HL-60 (cell line): ENCODE measurements around the gene HCRTR1.

Experiments used
- CTCF ChIP-seq: IDR thresholded peaks from one replicate; pipeline ENCODE4 v1.5.1; 2011; ENCODE audit warnings: low read length, control low read depth, inconsistent platforms; ENCODE audit not compliant: insufficient read depth
- POLR2AphosphoS5 ChIP-seq: IDR thresholded peaks from 2 replicates; pipeline ENCODE4 v1.6.1; 2012; ENCODE audit warnings: low read depth
- TF ChIP-seq, protein P1 (sequence below): IDR thresholded peaks from 2 replicates; pipeline ENCODE4 v1.6.1; 2012; ENCODE audit warnings: low read depth; ENCODE audit not compliant: insufficient replicate concordance

GRCh38 chr1:31580891-31581603 lies 36.4 kb upstream of the HCRTR1 start:
- no peak for TF ChIP-seq POLR2AphosphoS5
- no peak for TF ChIP-seq CTCF
- TF ChIP-seq, protein P1, sequence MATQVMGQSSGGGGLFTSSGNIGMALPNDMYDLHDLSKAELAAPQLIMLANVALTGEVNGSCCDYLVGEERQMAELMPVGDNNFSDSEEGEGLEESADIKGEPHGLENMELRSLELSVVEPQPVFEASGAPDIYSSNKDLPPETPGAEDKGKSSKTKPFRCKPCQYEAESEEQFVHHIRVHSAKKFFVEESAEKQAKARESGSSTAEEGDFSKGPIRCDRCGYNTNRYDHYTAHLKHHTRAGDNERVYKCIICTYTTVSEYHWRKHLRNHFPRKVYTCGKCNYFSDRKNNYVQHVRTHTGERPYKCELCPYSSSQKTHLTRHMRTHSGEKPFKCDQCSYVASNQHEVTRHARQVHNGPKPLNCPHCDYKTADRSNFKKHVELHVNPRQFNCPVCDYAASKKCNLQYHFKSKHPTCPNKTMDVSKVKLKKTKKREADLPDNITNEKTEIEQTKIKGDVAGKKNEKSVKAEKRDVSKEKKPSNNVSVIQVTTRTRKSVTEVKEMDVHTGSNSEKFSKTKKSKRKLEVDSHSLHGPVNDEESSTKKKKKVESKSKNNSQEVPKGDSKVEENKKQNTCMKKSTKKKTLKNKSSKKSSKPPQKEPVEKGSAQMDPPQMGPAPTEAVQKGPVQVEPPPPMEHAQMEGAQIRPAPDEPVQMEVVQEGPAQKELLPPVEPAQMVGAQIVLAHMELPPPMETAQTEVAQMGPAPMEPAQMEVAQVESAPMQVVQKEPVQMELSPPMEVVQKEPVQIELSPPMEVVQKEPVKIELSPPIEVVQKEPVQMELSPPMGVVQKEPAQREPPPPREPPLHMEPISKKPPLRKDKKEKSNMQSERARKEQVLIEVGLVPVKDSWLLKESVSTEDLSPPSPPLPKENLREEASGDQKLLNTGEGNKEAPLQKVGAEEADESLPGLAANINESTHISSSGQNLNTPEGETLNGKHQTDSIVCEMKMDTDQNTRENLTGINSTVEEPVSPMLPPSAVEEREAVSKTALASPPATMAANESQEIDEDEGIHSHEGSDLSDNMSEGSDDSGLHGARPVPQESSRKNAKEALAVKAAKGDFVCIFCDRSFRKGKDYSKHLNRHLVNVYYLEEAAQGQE = no peak
